ENCODE measurements around the gene FMNL2.

FMNL2 gene

GRCh38 chr2:152646264-152646663 lies 311.3 kb downstream of the FMNL2 start:
- Histone ChIP-seq H3K18ac (ENCODE audit: low read depth in 1 of 2, low read length in 2 of 2) (no peak overlapping the region), H4K8ac (ENCODE audit: low read length) (no peak overlapping the region), H3K79me1 (replicated peaks; ENCODE audit: low read length, poor library complexity, severe bottlenecking) (peaks cover 4% of the 10 kb centered on the region), H2BK120ac (ENCODE audit: low read depth, low read length) (no peak overlapping the region), H3K4ac (ENCODE audit: low read depth in 1 of 2, low read length in 2 of 2) (no peak overlapping the region), H3K36me3 (ENCODE audit: control insufficient read depth in 1 of 2, insufficient read depth in 2 of 2, low read depth in 1 of 2, low read length in 2 of 2) (peaks cover 17 to 82% of the 10 kb centered on the region in 2 experiments), H4K91ac (ENCODE audit: low read length) (no peak overlapping the region), H3K9me3 (ENCODE audit: control insufficient read depth, low read length) (no peaks in the 10 kb centered on the region), H3K14ac (ENCODE audit: low read length in 2 of 2) (no peak overlapping the region), H2BK15ac (ENCODE audit: low read depth, poor library complexity, severe bottlenecking) (no peak overlapping the region), H2BK12ac (ENCODE audit: low read length in 2 of 2) (no peak overlapping the region), H3K23ac (ENCODE audit: low read length in 2 of 2) (no peak overlapping the region), H3K4me1 (ENCODE audit: control insufficient read depth, insufficient read depth, low read depth, low read length) (peaks cover 3% of the 10 kb centered on the region), H3K4me3 (ENCODE audit: insufficient read depth in 1 of 2, low read depth in 1 of 2, low read length in 2 of 2) (no peak overlapping the region), H3K9ac (ENCODE audit: low read length) (peak overlapping the region; percentile 48), H2AK5ac (ENCODE audit: low read length, severe bottlenecking) (no peak overlapping the region), H3K4me2 (ENCODE audit: low read length, poor library complexity, severe bottlenecking) (no peak overlapping the region), H3K27ac (ENCODE audit: low read length, poor library complexity, severe bottlenecking) (no peak overlapping the region), H3K27me3 (ENCODE audit: control insufficient read depth in 1 of 2, insufficient read depth in 1 of 2, low read length in 2 of 2) (no peaks in the 10 kb centered on the region), H2AFZ (ENCODE audit: low read depth, low read length) (no peak overlapping the region), H2BK5ac (ENCODE audit: low read depth, low read length, poor library complexity, severe bottlenecking) (no peak overlapping the region)
- no peak for DNase-seq
- WGBS = 100% methylated on average over 2 of the region's 4 CpGs

- peaks cover 4% of the 10 kb centered on the region for H3K79me1 ChIP-seq (replicated peaks; ENCODE audit: low read length, poor library complexity, severe bottlenecking)
- WGBS = 90% methylated on average over 3 of the region's 3 CpGs
- no peaks in the 10 kb centered on the region for H3K9me3 ChIP-seq (ENCODE audit: control insufficient read depth, low read length)
- H2AK5ac ChIP-seq (ENCODE audit: low read length, severe bottlenecking) = no peak overlapping the region
- H3K4me3 ChIP-seq (ENCODE audit: insufficient read depth in 1 of 2, low read depth in 1 of 2, low read length in 2 of 2) = no peak overlapping the region
- no peak overlapping the region for H2BK12ac ChIP-seq (ENCODE audit: low read length in 2 of 2)
- no peak overlapping the region for H3K14ac ChIP-seq (ENCODE audit: low read length in 2 of 2)
- no peak overlapping the region for H3K18ac ChIP-seq (ENCODE audit: low read depth in 1 of 2, low read length in 2 of 2)
- H3K4me1 ChIP-seq (ENCODE audit: control insufficient read depth, insufficient read depth, low read depth, low read length) = peaks cover 3% of the 10 kb centered on the region
- peaks cover 17 to 79% of the 10 kb centered on the region in 2 experiments for H3K36me3 ChIP-seq (ENCODE audit: control insufficient read depth in 1 of 2, insufficient read depth in 2 of 2, low read depth in 1 of 2, low read length in 2 of 2)
- no peak overlapping the region for H3K4ac ChIP-seq (ENCODE audit: low read depth in 1 of 2, low read length in 2 of 2)
- H4K91ac ChIP-seq (ENCODE audit: low read length) = no peak overlapping the region
- no peak overlapping the region for H2AFZ ChIP-seq (ENCODE audit: low read depth, low read length)
- H3K27me3 ChIP-seq (ENCODE audit: control insufficient read depth in 1 of 2, insufficient read depth in 1 of 2, low read length in 2 of 2) = no peaks in the 10 kb centered on the region
- H2BK15ac ChIP-seq (ENCODE audit: low read depth, poor library complexity, severe bottlenecking) = no peak overlapping the region
- H3K23ac ChIP-seq (ENCODE audit: low read length in 2 of 2) = no peak overlapping the region
- H4K8ac ChIP-seq (ENCODE audit: low read length) = no peak overlapping the region
- peak overlapping the region; percentile 63 for H3K9ac ChIP-seq (ENCODE audit: low read length)
- peak; percentile 67 for DNase-seq
- no peak overlapping the region for H2BK5ac ChIP-seq (ENCODE audit: low read depth, low read length, poor library complexity, severe bottlenecking)
- peak overlapping the region; percentile 56 for H3K27ac ChIP-seq (ENCODE audit: low read length, poor library complexity, severe bottlenecking)
- H3K4me2 ChIP-seq (ENCODE audit: low read length, poor library complexity, severe bottlenecking) = no peak overlapping the region
- H2BK120ac ChIP-seq (ENCODE audit: low read depth, low read length) = no peak overlapping the region
Observed at GRCh38 chr2:152646775-152647174, 311.8 kb downstream of the FMNL2 start.

- Histone ChIP-seq H2BK15ac (ENCODE audit: low read depth, poor library complexity, severe bottlenecking) (no peak overlapping the region), H3K4ac (ENCODE audit: low read depth in 1 of 2, low read length in 2 of 2) (no peak overlapping the region), H2BK5ac (ENCODE audit: low read depth, low read length, poor library complexity, severe bottlenecking) (no peak overlapping the region), H4K8ac (ENCODE audit: low read length) (no peak overlapping the region), H3K9ac (ENCODE audit: low read length) (peak overlapping the region; percentile 63), H3K4me2 (ENCODE audit: low read length, poor library complexity, severe bottlenecking) (no peak overlapping the region), H3K14ac (ENCODE audit: low read length in 2 of 2) (no peak overlapping the region), H3K27me3 (ENCODE audit: control insufficient read depth in 1 of 2, insufficient read depth in 1 of 2, low read length in 2 of 2) (no peaks in the 10 kb centered on the region), H3K4me1 (ENCODE audit: control insufficient read depth, insufficient read depth, low read depth, low read length) (peaks cover 3% of the 10 kb centered on the region), H2BK12ac (ENCODE audit: low read length in 2 of 2) (no peak overlapping the region), H3K18ac (ENCODE audit: low read depth in 1 of 2, low read length in 2 of 2) (no peak overlapping the region), H3K9me3 (ENCODE audit: control insufficient read depth, low read length) (no peaks in the 10 kb centered on the region), H2BK120ac (ENCODE audit: low read depth, low read length) (no peak overlapping the region), H3K79me1 (replicated peaks; ENCODE audit: low read length, poor library complexity, severe bottlenecking) (peaks cover 2% of the 10 kb centered on the region), H3K23ac (ENCODE audit: low read length in 2 of 2) (no peak overlapping the region), H2AK5ac (ENCODE audit: low read length, severe bottlenecking) (no peak overlapping the region), H3K27ac (ENCODE audit: low read length, poor library complexity, severe bottlenecking) (no peak overlapping the region), H4K91ac (ENCODE audit: low read length) (no peak overlapping the region), H2AFZ (ENCODE audit: low read depth, low read length) (no peak overlapping the region), H3K4me3 (ENCODE audit: insufficient read depth in 1 of 2, low read depth in 1 of 2, low read length in 2 of 2) (peak overlapping the region in 1 of 2 experiments; percentile 38), H3K36me3 (ENCODE audit: control insufficient read depth in 1 of 2, insufficient read depth in 2 of 2, low read depth in 1 of 2, low read length in 2 of 2) (peaks cover 13 to 81% of the 10 kb centered on the region in 2 experiments)
- no peak for DNase-seq
- 96% methylated on average over 9 of the region's 9 CpGs for WGBS
Observed at GRCh38 chr2:152647552-152647951, 312.6 kb downstream of the FMNL2 start.

- Histone ChIP-seq H2AFZ (ENCODE audit: low read depth, low read length) (no peak overlapping the region), H2BK5ac (ENCODE audit: low read depth, low read length, poor library complexity, severe bottlenecking) (no peak overlapping the region), H3K9ac (ENCODE audit: low read length) (peak overlapping the region; percentile 63), H2BK120ac (ENCODE audit: low read depth, low read length) (no peak overlapping the region), H3K18ac (ENCODE audit: low read depth in 1 of 2, low read length in 2 of 2) (peak overlapping the region in 1 of 2 experiments; percentile 21), H3K79me1 (replicated peaks; ENCODE audit: low read length, poor library complexity, severe bottlenecking) (peaks cover under 1% of the 10 kb centered on the region), H3K9me3 (ENCODE audit: control insufficient read depth, low read length) (no peaks in the 10 kb centered on the region), H3K23ac (ENCODE audit: low read length in 2 of 2) (no peak overlapping the region), H3K14ac (ENCODE audit: low read length in 2 of 2) (no peak overlapping the region), H3K4me2 (ENCODE audit: low read length, poor library complexity, severe bottlenecking) (no peak overlapping the region), H2BK12ac (ENCODE audit: low read length in 2 of 2) (no peak overlapping the region), H2AK5ac (ENCODE audit: low read length, severe bottlenecking) (no peak overlapping the region), H4K8ac (ENCODE audit: low read length) (no peak overlapping the region), H3K4me3 (ENCODE audit: insufficient read depth in 1 of 2, low read depth in 1 of 2, low read length in 2 of 2) (peak overlapping the region in 1 of 2 experiments; percentile 38), H3K4ac (ENCODE audit: low read depth in 1 of 2, low read length in 2 of 2) (no peak overlapping the region), H3K27me3 (ENCODE audit: control insufficient read depth in 1 of 2, insufficient read depth in 1 of 2, low read length in 2 of 2) (no peaks in the 10 kb centered on the region), H3K27ac (ENCODE audit: low read length, poor library complexity, severe bottlenecking) (no peak overlapping the region), H3K36me3 (ENCODE audit: control insufficient read depth in 1 of 2, insufficient read depth in 2 of 2, low read depth in 1 of 2, low read length in 2 of 2) (peaks cover 11 to 80% of the 10 kb centered on the region in 2 experiments), H2BK15ac (ENCODE audit: low read depth, poor library complexity, severe bottlenecking) (no peak overlapping the region), H4K91ac (ENCODE audit: low read length) (no peak overlapping the region), H3K4me1 (ENCODE audit: control insufficient read depth, insufficient read depth, low read depth, low read length) (peaks cover 3% of the 10 kb centered on the region)
- peak; percentile 16 for DNase-seq
- 50% methylated on average over 2 of the region's 2 CpGs for WGBS
Observed at GRCh38 chr2:152648336-152648735, 313.4 kb downstream of the FMNL2 start.

Measured in mesenchymal stem cell (in vitro differentiated cells and primary cell).